NCI-H2171 treated with DMSO at 0.1 percent for 48 hours (cell line): Measurements from ENCODE around the gene KLRC1.
"Not testable (repeated sequence)": the region's sequence is repeated elsewhere in the genome, so short reads cannot be mapped to it uniquely, and the experiment has no call there.

Source experiments
- DNase-seq: peaks from one replicate; lab custom pipeline; 2025; lab: John Stamatoyannopoulos, UW

Gene KLRC1

GRCh38 chr12:10422159-10422558 lies 31.0 kb downstream of the KLRC1 start:
- not testable (repeated sequence) for DNase-seq

- DNase-seq = not testable (repeated sequence)
Measured at GRCh38 chr12:10420334-10420733, 32.8 kb downstream of the KLRC1 start, which contains the start of gene KLRC3. Gene KLRC3 (minus strand): TSS chr12:10420595. CDS start chr12:10420550, 45 bp downstream.

GRCh38 chr12:10409392-10409791 lies 43.8 kb downstream of the KLRC1 start, which contains the start of gene KLRC4:
Gene KLRC4 (minus strand): TSS chr12:10409757. CDS start chr12:10409575, 182 bp downstream.
- DNase-seq = no peak

GRCh38 chr12:10408842-10409241 lies 44.3 kb downstream of the KLRC1 start:
- DNase-seq = no peak

GRCh38 chr12:10406725-10407124 lies 46.5 kb downstream of the KLRC1 start:
- DNase-seq = no peak

- no peak for DNase-seq
Measured at GRCh38 chr12:10405294-10405693, 47.9 kb downstream of the KLRC1 start.

GRCh38 chr12:10404798-10405197 lies 48.4 kb downstream of the KLRC1 start:
- no peak for DNase-seq

GRCh38 chr12:10400829-10401228 lies 52.3 kb downstream of the KLRC1 start:
- no peak for DNase-seq

GRCh38 chr12:10398168-10398567 lies 55.0 kb downstream of the KLRC1 start:
- no peak for DNase-seq

GRCh38 chr12:10397296-10397695 lies 55.9 kb downstream of the KLRC1 start:
- no peak for DNase-seq

GRCh38 chr12:10396176-10396575 lies 57.0 kb downstream of the KLRC1 start:
- DNase-seq = not testable (repeated sequence)
